ENCODE data around the gene MYBPC1.

- TF ChIP-seq CTCF (conservative IDR thresholded peaks at IDR 0.05; ENCODE audit: low read depth, low read length) (no peak), EZH2phosphoT487 (IDR thresholded peaks at IDR 0.05; ENCODE audit: borderline replicate concordance, low read length) (no peak)
Measured at GRCh38 chr12:101608301-101609133, 13.7 kb downstream of the MYBPC1 start.
